ENCODE results near the gene ZMIZ1. TPM values are rescaled to one million over a fixed set of nuclear protein-coding genes. Genes with fewer than 3 reads are reported as not detected.

The ZMIZ1 gene
- total and polyA plus RNA-seq, 2 donors (not counting 1 experiment from before 2014, with no cell fraction given): 6.3 to 30.6 TPM

- Histone ChIP-seq H3K27ac (ENCODE audit: insufficient read depth, low read length) (no peak overlapping the region), H3K4me3 (replicated peaks in 1 of 4; ENCODE audit: control extremely low read depth in 1 of 4, insufficient read depth in 1 of 4, low read depth in 3 of 4, low read length in 4 of 4) (no peak overlapping the region), H3K4me1 (ENCODE audit: control insufficient read depth, extremely low read depth, insufficient read depth, low read length) (no peaks in the 10 kb centered on the region), H3K9me3 (ENCODE audit: control insufficient read depth, insufficient read depth, low read depth, low read length) (no peaks in the 10 kb centered on the region), H4K20me1 (ENCODE audit: control insufficient read depth, extremely low read depth, insufficient read depth, low read length) (no peaks in the 10 kb centered on the region), H3K79me2 (ENCODE audit: control insufficient read depth, insufficient read depth, low read length) (peaks cover 2% of the 10 kb centered on the region), H3K27me3 (ENCODE audit: control insufficient read depth, insufficient read depth, low read length) (no peaks in the 10 kb centered on the region), H3K9ac (ENCODE audit: insufficient read depth, low read length) (no peak overlapping the region), H3K36me3 (ENCODE audit: control insufficient read depth, insufficient read depth, low read length) (peaks cover 47% of the 10 kb centered on the region), H2AFZ (ENCODE audit: low read length) (no peak overlapping the region), H3K4me2 (ENCODE audit: extremely low read depth, insufficient read depth, low read length) (no peak overlapping the region)
- TF ChIP-seq CTCF (conservative IDR thresholded peaks at IDR 0.05 in 1 of 2, IDR thresholded peaks at IDR 0.05 in 1 of 2; ENCODE audit: low read depth in 1 of 2, low read length in 2 of 2): no peak
- no peak for DNase-seq (ENCODE audit: low read depth in 2 of 2)
Measured at GRCh38 chr10:79207096-79207357, 138.3 kb downstream of the ZMIZ1 start.

- no peak for TF ChIP-seq CTCF (conservative IDR thresholded peaks at IDR 0.05 in 1 of 2, IDR thresholded peaks at IDR 0.05 in 1 of 2; ENCODE audit: low read depth in 1 of 2, low read length in 2 of 2)
- no peak for TF ChIP-seq EZH2 (IDR thresholded peaks at IDR 0.05; ENCODE audit: low read length, missing control alignments)
Measured at GRCh38 chr10:79207726-79208125, 139.0 kb downstream of the ZMIZ1 start.

GRCh38 chr10:79208251-79208983, 139.7 kb downstream of the ZMIZ1 start:
- Histone ChIP-seq H3K36me3 (ENCODE audit: control insufficient read depth, insufficient read depth, low read length) (peaks cover 42% of the 10 kb centered on the region), H3K9me3 (ENCODE audit: control insufficient read depth, insufficient read depth, low read depth, low read length) (no peaks in the 10 kb centered on the region), H3K27me3 (ENCODE audit: control insufficient read depth, insufficient read depth, low read length) (no peaks in the 10 kb centered on the region), H3K4me2 (ENCODE audit: extremely low read depth, insufficient read depth, low read length) (no peak overlapping the region), H3K4me1 (ENCODE audit: control insufficient read depth, extremely low read depth, insufficient read depth, low read length) (no peaks in the 10 kb centered on the region), H3K4me3 (replicated peaks in 1 of 4; ENCODE audit: control extremely low read depth in 1 of 4, insufficient read depth in 1 of 4, low read depth in 3 of 4, low read length in 4 of 4) (no peak overlapping the region), H3K9ac (ENCODE audit: insufficient read depth, low read length) (no peak overlapping the region), H3K79me2 (ENCODE audit: control insufficient read depth, insufficient read depth, low read length) (no peaks in the 10 kb centered on the region), H2AFZ (ENCODE audit: low read length) (no peak overlapping the region), H3K27ac (ENCODE audit: insufficient read depth, low read length) (no peak overlapping the region), H4K20me1 (ENCODE audit: control insufficient read depth, extremely low read depth, insufficient read depth, low read length) (no peaks in the 10 kb centered on the region)
- TF ChIP-seq EZH2 (IDR thresholded peaks at IDR 0.05; ENCODE audit: low read length, missing control alignments): no peak
- TF ChIP-seq CTCF (conservative IDR thresholded peaks at IDR 0.05 in 1 of 2, IDR thresholded peaks at IDR 0.05 in 1 of 2; ENCODE audit: low read depth in 1 of 2, low read length in 2 of 2): no peak
- no peak for DNase-seq (ENCODE audit: low read depth in 2 of 2)

More at GRCh38 chr10:79207726-79208125, 139.0 kb downstream of the ZMIZ1 start:
- Histone ChIP-seq H3K27me3 (ENCODE audit: control insufficient read depth, insufficient read depth, low read length) (no peaks in the 10 kb centered on the region), H4K20me1 (ENCODE audit: control insufficient read depth, extremely low read depth, insufficient read depth, low read length) (no peaks in the 10 kb centered on the region), H3K4me2 (ENCODE audit: extremely low read depth, insufficient read depth, low read length) (no peak overlapping the region), H3K4me3 (replicated peaks in 1 of 4; ENCODE audit: control extremely low read depth in 1 of 4, insufficient read depth in 1 of 4, low read depth in 3 of 4, low read length in 4 of 4) (no peak overlapping the region), H3K36me3 (ENCODE audit: control insufficient read depth, insufficient read depth, low read length) (peaks cover 44% of the 10 kb centered on the region), H2AFZ (ENCODE audit: low read length) (no peak overlapping the region), H3K79me2 (ENCODE audit: control insufficient read depth, insufficient read depth, low read length) (peaks cover 2% of the 10 kb centered on the region), H3K9me3 (ENCODE audit: control insufficient read depth, insufficient read depth, low read depth, low read length) (no peaks in the 10 kb centered on the region), H3K4me1 (ENCODE audit: control insufficient read depth, extremely low read depth, insufficient read depth, low read length) (no peaks in the 10 kb centered on the region), H3K9ac (ENCODE audit: insufficient read depth, low read length) (no peak overlapping the region), H3K27ac (ENCODE audit: insufficient read depth, low read length) (no peak overlapping the region)
- no peak for DNase-seq (ENCODE audit: low read depth in 2 of 2)

All from fibroblast of lung (primary cell).